GM18508 (cell line): ENCODE results near the gene SSH2.
"Not testable (repeated sequence)": the region's sequence is repeated elsewhere in the genome, so short reads cannot be mapped to it uniquely, and the experiment has no call there.

Experiments
- ATAC-seq: cut with Tn5 transposase; IDR thresholded peaks from one replicate; pipeline ENCODE4 v1.9.1; 2021; ENCODE audit warnings: moderate number of reproducible peaks; ENCODE audit not compliant: insufficient read depth, unreplicated experiment

Gene SSH2

DNA sequence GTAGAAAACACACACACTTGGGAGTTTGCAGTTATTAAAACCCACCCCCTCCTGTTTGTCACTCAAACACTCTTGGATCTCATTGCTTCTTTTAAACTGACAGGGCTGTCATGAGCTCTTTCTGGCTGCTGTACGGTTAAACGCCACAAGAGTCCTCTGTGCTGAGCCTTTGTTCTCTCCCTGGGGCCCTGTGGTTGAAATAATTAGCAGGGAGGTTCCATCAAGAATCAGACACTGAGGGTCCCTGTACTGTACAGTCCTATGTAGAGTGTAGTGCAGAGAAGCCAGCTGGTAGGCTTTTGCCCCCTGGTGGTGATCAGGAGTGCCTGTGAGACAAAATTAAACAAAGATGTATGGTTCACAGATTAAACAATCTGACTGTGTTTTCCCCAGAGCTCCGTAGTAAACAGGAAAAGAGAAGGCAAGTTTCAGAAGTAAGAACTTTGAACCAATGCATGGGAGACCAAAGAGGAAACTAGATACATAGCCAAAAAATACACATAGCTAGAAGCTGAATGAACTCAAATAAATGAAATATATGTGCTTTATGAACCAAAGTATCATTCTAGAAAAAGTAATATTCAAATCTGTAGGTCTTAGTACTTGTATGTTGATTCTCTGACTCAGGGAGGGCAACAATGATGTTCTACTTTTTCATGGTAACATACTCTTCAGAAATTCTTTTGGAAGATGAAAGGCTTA is 1.4 kb upstream of the SSH2 start:
- ATAC-seq = peak; percentile 64

DNA sequence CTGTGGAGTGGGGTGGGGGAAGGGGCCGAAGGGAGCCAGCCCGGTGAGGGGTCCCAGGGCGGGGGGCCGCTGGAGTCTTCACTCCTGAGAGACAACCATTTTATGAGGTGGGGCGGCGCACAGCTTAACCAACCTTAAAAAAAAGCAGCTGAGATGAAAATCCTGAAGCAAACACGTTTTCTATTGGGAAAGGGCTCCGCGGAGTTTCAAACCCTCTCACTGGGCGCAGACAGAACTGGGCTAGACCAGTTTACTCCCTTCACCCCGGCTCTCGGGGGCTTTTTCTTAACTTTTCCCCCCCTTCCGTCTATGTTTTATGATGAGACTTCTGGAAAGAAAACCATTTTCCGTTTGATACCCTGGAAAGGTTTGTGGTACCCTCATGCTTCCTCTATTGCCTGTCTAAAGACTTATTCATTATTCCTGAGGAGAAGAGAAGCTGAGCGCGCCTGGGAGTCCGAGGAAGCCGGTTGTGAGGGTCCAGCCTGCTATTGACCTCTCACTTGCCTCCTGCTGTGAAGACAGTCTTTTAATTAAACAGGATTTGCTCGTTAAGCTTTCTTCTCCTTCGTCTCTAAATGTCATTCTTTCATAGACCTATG is 482 bp upstream of the SSH2 start:
- no peak for ATAC-seq

DNA sequence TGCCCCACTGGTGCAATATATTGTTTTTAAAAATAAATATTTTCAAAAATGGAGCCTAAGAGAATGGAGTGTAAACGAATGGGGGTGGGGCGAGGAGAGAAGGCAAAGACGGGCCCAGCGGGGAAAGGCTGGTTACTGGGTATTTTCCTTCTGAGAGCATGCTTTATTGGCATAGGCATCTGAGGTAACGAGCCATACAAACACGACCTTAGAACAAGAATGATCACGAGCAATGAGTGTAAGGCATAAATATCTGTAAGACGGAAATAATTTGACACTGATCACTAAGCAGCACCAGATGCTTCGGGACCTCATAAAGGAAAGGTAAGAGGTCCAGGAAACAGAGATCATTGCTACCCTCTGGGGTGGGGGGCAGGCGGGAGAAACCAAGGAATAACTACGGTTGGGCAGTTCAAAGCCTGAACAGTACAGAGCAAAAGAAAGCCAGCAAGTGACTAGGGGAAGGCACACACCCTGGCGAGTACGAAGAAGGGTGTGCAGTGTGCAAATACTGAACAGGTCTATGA is 959 bp downstream of the SSH2 start:
- ATAC-seq = no peak

DNA sequence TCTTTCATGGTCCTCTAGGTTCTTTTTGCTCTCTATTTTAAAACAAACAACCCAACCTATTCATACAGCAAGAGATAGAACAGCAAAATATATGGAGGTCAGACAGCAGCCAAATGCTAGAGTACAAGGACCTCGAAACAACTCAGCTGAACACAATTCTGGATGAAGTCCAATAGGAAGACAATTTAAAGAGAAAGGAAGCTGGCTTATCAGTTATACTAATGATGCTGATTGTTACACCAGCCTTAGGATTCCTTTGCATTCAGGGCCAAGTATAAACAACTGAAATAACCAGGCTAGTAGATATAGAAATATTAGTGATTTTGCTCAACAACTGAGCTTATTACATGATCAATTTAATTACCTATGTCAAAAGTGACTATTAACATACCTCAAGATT is 2.5 kb downstream of the SSH2 start:
- ATAC-seq = no peak

DNA sequence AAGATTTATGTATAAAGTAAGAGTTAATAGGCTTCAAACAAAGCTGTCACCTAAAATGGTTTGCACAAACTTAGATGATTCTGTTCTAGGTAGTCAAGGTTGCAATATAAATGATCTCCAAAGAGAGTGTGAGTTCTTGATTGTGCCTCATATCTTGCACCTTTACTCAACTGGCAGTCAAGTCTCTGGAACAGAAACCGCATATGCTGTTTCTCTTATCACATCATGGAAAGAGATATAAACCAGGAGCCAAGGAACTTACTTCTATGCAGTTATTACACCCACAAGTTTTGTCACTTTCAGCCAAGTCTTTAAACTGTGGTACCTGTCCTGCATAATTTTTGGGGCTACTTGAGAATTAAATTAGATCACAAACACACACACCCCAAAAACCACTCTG is 5.2 kb downstream of the SSH2 start:
- no peak for ATAC-seq

DNA sequence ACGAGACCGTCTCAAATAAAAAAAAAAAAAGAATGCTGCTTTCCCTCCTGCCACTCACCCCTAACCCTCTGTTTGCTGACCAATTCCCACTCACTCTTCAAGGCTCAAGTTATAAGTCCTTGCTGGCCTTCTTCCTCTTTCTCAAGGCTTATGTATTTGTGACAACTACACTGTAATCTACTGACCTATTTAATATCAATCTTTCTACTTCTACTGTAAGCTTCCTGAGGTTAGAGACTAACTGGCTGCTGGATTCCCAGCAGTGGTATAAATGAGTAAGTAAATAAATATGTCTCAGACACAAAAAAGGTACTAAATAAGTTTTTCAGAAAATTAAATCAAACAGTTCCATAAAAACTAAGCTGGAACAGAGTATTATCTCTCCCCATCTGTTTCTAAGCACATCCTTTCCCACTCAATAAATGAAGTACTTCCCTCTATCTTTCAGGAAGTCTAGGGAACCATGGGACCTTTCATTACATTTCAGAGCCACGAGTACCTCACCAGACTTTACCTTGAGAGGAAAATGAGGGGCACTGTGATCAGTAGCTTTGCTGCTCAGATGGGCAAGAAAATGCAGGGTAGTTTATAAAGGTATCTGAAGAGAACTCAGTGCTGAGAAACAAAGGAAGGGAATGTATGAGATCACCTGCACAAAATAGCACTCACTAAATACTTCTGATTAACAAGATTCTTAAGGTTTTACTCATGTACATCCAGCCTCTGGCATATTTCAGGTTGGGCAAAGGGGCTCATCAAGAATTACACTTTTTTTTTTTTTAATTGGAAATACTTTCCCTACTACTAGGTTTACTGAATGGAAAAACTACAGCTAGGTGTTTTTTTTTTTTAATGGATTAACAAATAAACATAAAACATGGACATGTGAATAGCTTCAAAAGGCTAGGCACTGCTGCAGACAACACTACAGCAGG is 10.8 kb downstream of the SSH2 start:
- no peak for ATAC-seq

DNA sequence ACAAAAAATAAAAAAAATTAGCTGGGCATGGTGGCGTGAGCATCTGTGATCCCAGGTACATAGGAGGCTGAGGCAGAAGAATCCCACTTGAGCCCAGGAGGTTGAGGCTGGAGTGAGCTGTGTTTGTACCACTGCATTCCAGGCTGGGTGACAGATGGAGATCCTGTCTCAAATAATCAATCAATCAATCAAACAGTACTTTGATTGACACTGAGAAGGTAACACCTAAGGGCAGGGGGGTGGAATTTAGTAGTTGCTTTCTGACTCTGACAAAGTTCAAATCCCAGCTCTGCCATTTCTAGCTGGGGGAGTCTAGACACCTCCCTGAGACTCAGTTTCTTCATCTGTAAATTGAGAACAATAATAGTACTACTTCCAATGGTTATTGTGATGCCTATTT is 12.0 kb downstream of the SSH2 start:
- no peak for ATAC-seq

DNA sequence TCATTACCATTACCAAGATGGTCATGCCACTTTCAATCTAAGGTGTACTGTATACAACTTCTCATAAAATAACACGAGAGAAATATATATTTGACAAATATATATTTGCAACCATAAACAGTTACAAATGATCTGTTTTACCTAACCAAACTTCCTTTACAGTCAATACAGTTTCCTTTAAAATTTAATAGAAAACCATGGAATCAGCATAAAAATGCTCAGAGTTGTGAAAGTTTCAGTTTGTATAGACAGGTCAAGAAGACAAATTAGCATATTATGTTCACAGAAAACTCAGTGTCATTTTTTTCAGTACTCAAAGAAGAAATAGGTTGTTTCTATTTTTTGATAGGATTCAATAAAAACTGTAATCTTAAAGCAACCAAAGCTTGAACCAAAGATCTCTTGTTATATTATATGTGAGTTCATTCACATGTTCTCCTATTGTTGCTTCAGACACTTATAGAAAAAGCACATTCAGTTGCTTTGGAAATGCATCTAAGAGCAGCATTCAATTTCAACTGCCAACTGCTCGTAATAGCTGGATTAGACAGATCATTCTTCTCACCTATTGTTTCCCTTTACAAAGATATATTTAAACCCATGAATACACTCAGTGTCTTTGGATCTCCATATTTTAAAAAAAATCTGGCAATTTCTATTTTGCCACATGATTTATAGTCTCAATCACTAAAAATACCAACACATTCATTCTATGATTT is 15.1 kb downstream of the SSH2 start:
- no peak for ATAC-seq

DNA sequence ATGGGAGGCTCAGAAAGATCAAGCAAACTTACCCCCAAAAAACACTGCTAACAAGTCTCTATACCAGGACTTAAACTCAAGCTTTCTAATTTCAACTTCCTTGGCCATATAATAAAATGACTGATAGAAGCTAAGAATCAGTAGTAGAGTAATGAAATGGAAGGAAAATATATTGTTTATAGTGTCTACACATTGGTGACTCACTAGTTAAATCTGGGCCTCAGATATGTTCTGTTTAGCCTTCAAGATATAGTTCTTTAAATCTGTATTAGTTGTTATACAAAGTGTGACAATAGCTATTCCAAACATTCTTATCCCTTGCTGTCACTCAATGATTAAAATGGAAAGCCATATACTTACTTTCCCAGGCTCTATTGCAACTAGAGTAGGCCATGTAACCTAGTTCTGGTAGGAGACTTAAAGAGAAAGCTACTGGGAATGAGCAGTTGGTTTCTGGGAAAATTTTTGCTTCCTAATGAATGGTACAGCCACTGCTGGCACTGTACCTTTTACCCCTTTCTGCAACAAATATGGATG is 18.3 kb downstream of the SSH2 start:
- ATAC-seq = no peak

DNA sequence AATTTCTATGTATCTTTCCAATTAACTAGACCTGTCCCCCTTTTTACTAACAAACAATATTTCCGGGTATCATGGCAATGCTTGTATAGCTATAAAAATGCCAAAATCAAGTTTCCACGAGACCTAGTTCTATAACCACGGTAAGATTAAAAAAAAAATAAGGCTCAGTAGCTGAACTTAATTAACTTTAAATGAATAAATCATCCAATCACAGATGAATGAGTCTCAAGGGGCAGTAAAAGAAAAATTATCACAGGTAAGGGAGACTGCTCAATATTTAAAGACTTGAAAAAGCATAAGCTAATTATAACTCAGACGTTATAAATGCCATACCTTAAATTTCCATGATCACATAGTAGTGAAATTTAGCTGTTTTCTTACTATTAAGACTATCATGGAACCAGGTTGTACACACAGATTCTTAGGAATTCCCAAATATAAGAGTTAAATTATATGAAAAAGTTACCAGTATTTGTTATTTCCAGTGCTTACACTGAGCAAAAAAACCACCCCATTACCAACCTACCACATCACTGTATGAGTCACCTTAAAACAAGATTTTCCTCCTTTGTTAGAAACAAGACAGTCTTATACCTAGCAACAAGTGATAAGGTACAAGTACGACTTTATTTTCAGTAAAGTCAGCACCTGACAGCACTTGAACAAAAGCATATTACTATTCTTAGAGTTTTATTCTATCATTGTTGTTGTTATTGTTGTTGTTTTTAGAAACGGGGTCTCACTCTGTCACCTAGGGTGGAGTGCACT is 20.6 kb downstream of the SSH2 start:
- ATAC-seq = no peak

DNA sequence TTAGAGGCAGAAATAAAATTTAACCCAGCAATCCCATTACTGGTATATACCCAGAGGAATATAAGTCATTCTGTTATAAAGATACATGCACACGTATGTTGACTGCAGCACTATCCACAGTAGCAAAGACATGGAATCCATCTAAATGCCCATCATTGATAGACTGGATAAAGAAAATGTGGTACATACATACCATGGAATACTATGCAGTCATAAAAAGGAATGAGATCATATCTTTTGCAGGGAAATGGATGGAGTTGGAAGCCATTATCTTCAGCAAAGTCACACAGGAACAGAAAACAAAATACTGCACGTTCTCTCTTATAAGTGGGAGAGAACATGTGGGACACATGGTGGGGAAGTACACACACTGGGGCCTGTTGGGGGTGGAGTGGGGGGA is 23.1 kb downstream of the SSH2 start:
- no peak for ATAC-seq

DNA sequence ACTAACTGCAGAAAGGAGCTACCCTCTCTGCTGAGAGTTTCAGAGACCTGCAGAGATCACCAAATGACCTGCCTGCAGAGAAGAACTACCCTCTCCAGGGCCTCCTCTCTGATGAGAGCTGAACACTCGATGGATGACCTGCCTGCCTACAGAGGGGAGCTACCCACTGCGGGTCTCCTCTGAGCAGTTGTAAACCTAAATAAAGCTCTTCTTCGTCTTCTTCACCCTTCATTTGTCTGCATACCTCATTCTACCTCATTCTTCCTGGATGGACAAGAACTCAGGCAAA is 24.2 kb downstream of the SSH2 start:
- no peak for ATAC-seq

DNA sequence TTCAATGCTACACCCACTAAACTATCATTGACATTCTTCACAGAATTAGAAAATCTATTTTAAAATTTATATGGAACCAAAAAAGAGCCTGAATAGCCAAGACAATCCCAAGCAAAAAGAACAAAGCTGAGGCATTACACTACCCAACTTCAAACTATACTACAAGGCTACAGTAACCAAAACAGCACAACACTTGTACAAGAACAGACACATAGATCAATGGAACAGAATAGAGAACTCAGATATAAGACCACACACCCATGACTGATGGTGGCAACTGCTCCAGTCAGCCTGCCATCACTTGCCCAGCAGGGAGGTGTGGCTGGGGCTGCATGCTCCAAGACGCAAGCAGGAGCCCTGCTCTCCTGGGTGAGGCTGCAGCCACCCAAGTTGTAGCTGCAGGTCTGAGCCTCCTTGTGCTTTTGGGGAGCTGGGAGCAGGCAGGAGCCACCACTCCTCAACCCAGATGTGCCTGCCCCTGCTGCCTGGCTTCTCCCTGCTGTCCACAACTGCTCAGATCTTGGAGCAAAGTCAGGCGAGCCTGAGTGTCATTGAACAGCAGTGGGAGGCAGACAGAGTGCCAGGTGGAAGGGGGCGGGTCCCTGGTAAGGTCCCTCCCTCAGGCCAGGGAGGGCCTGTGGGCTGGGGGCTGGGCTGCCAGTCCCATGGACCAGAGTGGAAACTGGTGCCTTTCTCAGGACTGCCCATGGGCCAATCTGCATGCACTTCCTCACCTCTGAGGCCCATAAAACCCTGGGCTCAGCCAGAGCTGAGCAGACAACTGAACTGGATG is 24.7 kb downstream of the SSH2 start:
- ATAC-seq = no peak

DNA sequence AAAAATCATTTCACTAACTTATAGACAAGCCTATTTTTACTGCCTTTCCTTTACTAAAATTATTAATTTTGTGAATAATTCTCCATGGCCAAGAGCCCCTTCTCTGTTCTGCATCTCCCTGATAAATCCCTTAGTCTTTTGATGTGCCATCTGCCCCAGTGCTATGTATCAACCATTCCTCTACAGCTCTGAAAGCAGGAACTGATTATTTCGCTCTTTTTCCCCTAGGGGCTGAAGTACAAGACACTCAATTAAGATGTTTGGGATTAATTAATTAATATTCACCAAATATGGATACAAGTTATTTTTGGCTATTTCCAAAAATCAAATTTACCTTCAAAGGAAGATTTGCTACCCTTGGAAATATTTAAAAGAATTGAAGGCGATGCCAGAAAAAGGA is 26.6 kb downstream of the SSH2 start:
- no peak for ATAC-seq

DNA sequence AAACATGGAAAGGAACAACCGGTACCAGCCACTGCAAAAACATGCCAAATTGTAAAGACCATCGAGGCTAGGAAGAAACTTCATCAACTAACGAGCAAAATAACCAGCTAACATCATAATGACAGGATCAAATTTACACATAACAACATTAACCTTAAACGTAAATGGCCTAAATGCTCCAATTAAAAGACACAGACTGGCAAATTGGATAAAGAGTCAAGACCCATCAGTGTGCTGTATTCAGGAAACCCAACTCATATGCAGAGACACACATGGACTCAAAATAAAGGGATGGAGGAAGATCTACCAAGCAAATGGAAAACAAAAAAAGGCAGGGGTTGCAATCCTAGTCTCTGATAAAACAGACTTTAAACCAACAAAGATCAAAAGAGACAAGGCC is 32.9 kb downstream of the SSH2 start:
- ATAC-seq = not testable (repeated sequence)

DNA sequence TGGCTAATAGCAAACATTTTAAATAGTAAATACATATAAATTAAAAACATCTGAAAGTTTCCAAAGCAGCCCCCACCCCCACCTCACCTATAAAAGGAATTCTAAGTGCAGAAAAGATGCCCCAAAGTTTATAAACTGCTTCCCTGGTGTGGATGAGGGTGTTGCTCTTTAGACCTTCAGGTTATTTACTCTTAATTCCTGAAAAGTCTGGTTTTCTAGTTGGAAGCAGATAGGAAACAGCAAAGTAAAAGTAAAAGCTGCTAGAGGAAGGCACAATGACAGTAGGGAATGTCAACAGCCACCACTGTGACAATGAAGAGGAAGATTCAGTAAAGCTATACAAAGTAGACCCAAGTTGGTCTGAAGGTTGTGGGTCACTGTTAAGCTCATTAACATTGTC is 37.8 kb downstream of the SSH2 start:
- ATAC-seq = no peak

DNA sequence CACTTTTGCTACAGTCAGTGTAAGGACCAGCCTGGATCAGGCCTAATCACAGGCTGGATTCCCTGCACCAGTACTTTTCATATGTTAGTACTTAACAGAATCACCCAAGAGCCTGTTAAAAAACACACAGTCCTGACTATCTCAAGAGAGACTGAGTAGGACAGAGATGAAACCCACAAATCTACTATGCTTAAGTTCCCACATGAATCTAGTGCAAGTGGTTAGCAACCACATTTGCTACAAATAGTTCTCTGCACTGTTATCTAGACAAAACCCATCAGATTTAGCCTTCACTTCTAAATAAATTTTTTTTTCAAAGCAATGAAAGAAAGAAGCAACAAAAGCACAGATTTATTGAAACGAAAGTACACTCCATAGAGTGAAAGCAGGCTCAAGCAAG is 38.9 kb downstream of the SSH2 start:
- no peak for ATAC-seq

DNA sequence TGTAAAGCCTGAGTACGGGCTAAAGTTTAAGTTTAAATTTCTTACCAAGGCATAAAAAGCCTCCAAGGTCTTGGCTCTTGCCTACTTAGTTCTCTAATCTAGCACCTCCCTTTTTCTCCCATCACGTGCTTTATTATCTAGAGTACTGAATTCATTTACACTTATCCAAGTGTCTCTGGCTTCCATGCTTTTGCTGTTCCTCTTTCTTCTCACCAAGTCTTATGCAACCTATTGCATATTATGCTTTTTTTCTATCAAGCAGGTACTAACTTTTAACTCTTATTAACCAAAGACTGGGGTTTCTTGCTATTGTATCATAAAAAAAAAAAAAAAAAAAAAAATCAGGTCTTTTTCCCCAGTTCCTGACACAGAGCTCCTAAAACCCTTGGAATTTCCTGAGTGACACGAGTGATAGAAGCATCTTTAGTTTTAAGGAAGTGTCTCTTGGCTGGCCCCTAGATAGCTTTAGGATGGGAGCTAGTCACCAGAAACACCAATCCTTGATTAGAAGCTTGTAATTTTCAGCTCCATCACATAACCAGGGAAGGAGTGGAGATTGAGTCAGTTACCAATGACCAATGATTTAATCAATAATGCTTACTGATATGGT is 44.9 kb downstream of the SSH2 start:
- no peak for ATAC-seq

DNA sequence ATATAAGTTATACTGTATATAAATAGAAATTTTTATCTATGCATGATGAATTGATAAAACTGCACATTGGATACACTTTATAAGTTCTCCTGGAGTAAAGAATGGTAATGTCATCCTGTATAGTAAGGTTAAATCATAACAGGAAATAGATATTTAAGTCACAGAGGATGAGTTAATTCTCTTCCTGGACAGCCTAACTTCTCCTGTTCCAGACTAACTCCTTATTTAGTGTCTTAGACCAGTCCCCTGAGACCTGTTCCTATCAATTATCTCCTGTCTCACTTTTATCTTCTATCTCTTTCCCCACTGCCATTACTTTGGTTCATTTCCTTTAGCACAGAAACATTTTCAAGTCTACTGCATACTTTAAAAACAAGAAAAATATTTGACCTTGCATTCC is 46.5 kb downstream of the SSH2 start:
- ATAC-seq = no peak
